H1 (cell line): ENCODE results near the gene ANO9. TPM values are rescaled to one million over a fixed set of nuclear protein-coding genes. Genes with fewer than 3 reads are reported as not detected.

Experiments used
- CTCF ChIA-PET: fragments of 300-600 bp; sonication (Branson Sonifier 250); formaldehyde crosslinking; loops from one replicate; lab custom pipeline; 2021; ENCODE audit not compliant: partially characterized antibody; lab: Charles Lee
- POLR2A ChIA-PET: fragments of 300-600 bp; sonication (Branson Sonifier 250); formaldehyde crosslinking; loops from one replicate; lab custom pipeline; 2021; ENCODE audit warnings: inconsistent platforms; ENCODE audit not compliant: partially characterized antibody; lab: Charles Lee
- DNase-seq, 2 experiments: peaks; one replicate each; pipeline versions ENCODE4 v3.0.0 to v3.0.0-alpha.2; 2010 to 2022; ENCODE audit warnings: low spot score in 2 of 2, low read depth in 1 of 2, mixed read lengths in 1 of 2
- FAIRE-seq: peaks from 2 replicates; lab custom pipeline; 2011; peaks lifted over from hg19 to GRCh38; lab: Jason Lieb, UNC
- H2AFZ ChIP-seq: 2 replicates; pipeline ENCODE4 v1.8.1; 2012; ENCODE audit warnings: low read length, inconsistent platforms
- H2AK5ac ChIP-seq: 2 replicates; pipeline ENCODE4 v1.6.1; 2013; ENCODE audit warnings: low read depth, low read length
- H2BK120ac ChIP-seq: replicated peaks from 2 replicates; pipeline ENCODE3; 2013; ENCODE audit warnings: low read depth, low read length, inconsistent platforms
- H2BK12ac ChIP-seq: 2 replicates; pipeline ENCODE4 v1.6.1; 2013; ENCODE audit warnings: low read depth, low read length
- H2BK15ac ChIP-seq: 2 replicates; pipeline ENCODE4 v1.6.1; 2013; ENCODE audit warnings: low read length
- H2BK20ac ChIP-seq: 2 replicates; pipeline ENCODE4 v1.6.1; 2013; ENCODE audit warnings: low read length
- H2BK5ac ChIP-seq: 2 replicates; pipeline ENCODE4 v1.6.1; 2013; ENCODE audit warnings: low read depth, low read length
- H3K14ac ChIP-seq: 2 replicates; pipeline ENCODE4 v1.6.1; 2013; ENCODE audit warnings: inconsistent platforms; ENCODE audit not compliant: insufficient read length
- H3K18ac ChIP-seq: 2 replicates; pipeline ENCODE4 v1.6.1; 2013; ENCODE audit warnings: low read length; ENCODE audit errors: extremely low read depth
- H3K23ac ChIP-seq: 2 replicates; pipeline ENCODE4 v1.6.1; 2013; ENCODE audit warnings: inconsistent platforms; ENCODE audit not compliant: insufficient read length
- H3K23me2 ChIP-seq: 2 replicates; pipeline ENCODE4 v1.6.1; 2013; ENCODE audit warnings: low read depth, low read length
- H3K27ac ChIP-seq: 2 replicates; pipeline ENCODE4 v1.6.1; 2011; ENCODE audit warnings: low read depth, low read length, inconsistent platforms
- H3K27me3 ChIP-seq, 4 experiments: replicated peaks in 1 of 4; 1 replicate in 1 of 4; 2 replicates in 3 of 4; pipeline versions ENCODE4 v1.6.1 to v1.8.1; 2011 to 2013; ENCODE audit warnings: low read length in 3 of 4, mild to moderate bottlenecking in 3 of 4, inconsistent platforms in 2 of 4, mixed read lengths in 2 of 4, moderate library complexity in 1 of 4; ENCODE audit not compliant: control insufficient read depth in 3 of 4, insufficient read depth in 3 of 4; ENCODE audit errors: extremely low read depth in 1 of 4
- H3K36me3 ChIP-seq, 4 experiments: 2 replicates each; pipeline versions ENCODE4 v1.6.1 to v1.8.1; 2011 to 2013; ENCODE audit warnings: mild to moderate bottlenecking in 4 of 4, low read length in 3 of 4, moderate library complexity in 2 of 4, control low read depth in 1 of 4, inconsistent platforms in 1 of 4; ENCODE audit not compliant: insufficient read depth in 4 of 4, control insufficient read depth in 2 of 4
- H3K4ac ChIP-seq: replicated peaks from 2 replicates; pipeline ENCODE3; 2013; ENCODE audit warnings: low read length, low read depth, mixed read lengths, inconsistent platforms; ENCODE audit not compliant: insufficient read length
- H3K4me1 ChIP-seq, 4 experiments: replicated peaks in 1 of 4; 1 replicate in 1 of 4; 2 replicates in 3 of 4; pipeline versions ENCODE4 v1.6.1 to v1.8.1; 2011 to 2013; ENCODE audit warnings: low read length in 3 of 4, inconsistent platforms in 2 of 4, mixed read lengths in 1 of 4; ENCODE audit not compliant: insufficient read depth in 4 of 4, control insufficient read depth in 3 of 4
- H3K4me2 ChIP-seq, 2 experiments: 2 replicates each; pipeline versions ENCODE4 v1.6.1 to v1.8.1; 2011 to 2013; ENCODE audit warnings: low read depth in 2 of 2, low read length in 2 of 2, control low read depth in 1 of 2, inconsistent platforms in 1 of 2, mild to moderate bottlenecking in 1 of 2; ENCODE audit not compliant: insufficient read depth in 1 of 2
- H3K4me3 ChIP-seq, 4 experiments: fragments of 200-600, 300-600 bp in 1 of 4; sonication (generic), shearing (Covaris generic), sonication (Bioruptor Twin) in 1 of 4; 2 replicates each; pipeline versions ENCODE4 v1.5.1 to v1.8.1; 2011 to 2016; ENCODE audit warnings: low read length in 4 of 4, low read depth in 3 of 4, control low read depth in 2 of 4, inconsistent platforms in 2 of 4, mild to moderate bottlenecking in 2 of 4, mixed read lengths in 1 of 4, moderate library complexity in 1 of 4; ENCODE audit not compliant: insufficient read depth in 2 of 4; ENCODE audit errors: extremely low read depth in 1 of 4
- H3K56ac ChIP-seq: replicated peaks from 2 replicates; pipeline ENCODE3; 2013; ENCODE audit warnings: low read depth, mild to moderate bottlenecking, mixed read lengths, low read length, inconsistent platforms; ENCODE audit not compliant: insufficient read length
- H3K79me1 ChIP-seq: 2 replicates; pipeline ENCODE4 v1.6.1; 2013; ENCODE audit warnings: low read depth, low read length, control low read depth
- H3K79me2 ChIP-seq, 2 experiments: 2 replicates each; pipeline versions ENCODE4 v1.6.1 to v1.8.1; 2012 to 2013; ENCODE audit warnings: low read length in 2 of 2, mild to moderate bottlenecking in 2 of 2, inconsistent platforms in 1 of 2; ENCODE audit not compliant: insufficient read depth in 2 of 2, control insufficient read depth in 1 of 2
- H3K9ac ChIP-seq, 4 experiments: replicated peaks in 1 of 4; 1 replicate in 1 of 4; 2 replicates in 3 of 4; pipeline versions ENCODE4 v1.6.1 to v1.8.1; 2011 to 2013; ENCODE audit warnings: low read depth in 3 of 4, low read length in 3 of 4, control low read depth in 2 of 4, mild to moderate bottlenecking in 2 of 4, moderate library complexity in 2 of 4, inconsistent platforms in 1 of 4; ENCODE audit errors: extremely low read depth in 1 of 4
- H3K9me3 ChIP-seq, 2 experiments: 2 replicates each; pipeline versions ENCODE4 v1.6.1 to v1.8.1; 2012 to 2013; ENCODE audit warnings: mild to moderate bottlenecking in 2 of 2, moderate library complexity in 2 of 2, control low read depth in 1 of 2, inconsistent platforms in 1 of 2, low read depth in 1 of 2, low read length in 1 of 2, mixed read lengths in 1 of 2; ENCODE audit not compliant: insufficient read depth in 2 of 2
- H4K20me1 ChIP-seq, 2 experiments: replicated peaks in 1 of 2; 2 replicates each; pipeline versions ENCODE3 to v1.8.1; 2011 to 2013; ENCODE audit warnings: inconsistent platforms in 2 of 2, low read length in 2 of 2, mild to moderate bottlenecking in 1 of 2; ENCODE audit not compliant: insufficient read depth in 2 of 2, control insufficient read depth in 1 of 2
- H4K5ac ChIP-seq: 2 replicates; pipeline ENCODE4 v1.6.1; 2013; ENCODE audit warnings: low read length, low read depth, mixed read lengths, inconsistent platforms; ENCODE audit not compliant: insufficient read length
- H4K8ac ChIP-seq: 2 replicates; pipeline ENCODE4 v1.8.0; 2013; ENCODE audit warnings: mild to moderate bottlenecking, moderate library complexity, low read length, inconsistent platforms; ENCODE audit not compliant: insufficient read depth; ENCODE audit errors: extremely low read depth
- H4K91ac ChIP-seq: replicated peaks from 2 replicates; pipeline ENCODE3; 2013; ENCODE audit warnings: low read length, mixed read lengths, inconsistent platforms; ENCODE audit not compliant: insufficient read length
- BRCA1 ChIP-seq: IDR thresholded peaks from 2 replicates; pipeline ENCODE4 v1.6.1; 2012; ENCODE audit warnings: low read depth, low read length, improper control_type of control experiment
- POU5F1 ChIP-seq: IDR thresholded peaks from 2 replicates; pipeline ENCODE4 v1.6.1; 2011; ENCODE audit warnings: low read depth, mild to moderate bottlenecking, low read length, moderate library complexity
- TEAD4 ChIP-seq: IDR thresholded peaks from 2 replicates; pipeline ENCODE4 v1.6.1; 2012; ENCODE audit warnings: low read depth, low read length, inconsistent platforms, mixed read lengths
- WGBS, 2 experiments: shearing (Covaris generic) in 1 of 2; methylation state at CpG; one replicate each; pipeline versions ENCODE4 v1.1.6 to v1.1.7; 2013 to 2015; ENCODE audit warnings: low lambda C conversion rate in 2 of 2, mixed read lengths in 2 of 2, inconsistent platforms in 1 of 2, low coverage in 1 of 2, missing lambda C conversion rate in 1 of 2; ENCODE audit not compliant: insufficient replicate concordance in 2 of 2, insufficient coverage in 1 of 2, insufficient read length in 1 of 2; ENCODE audit errors: extremely low coverage in 1 of 2, missing lambda C conversion rate in 1 of 2; 5-methylcytosine and 5-hydroxymethylcytosine counted together
- polyA plus RNA-seq, 7 experiments: library from polyadenylated mRNA; depleted of rRNA in 3 of 7; stranded (reverse) in 5 of 7; unstranded in 2 of 7; fragments of >200 nt in 5 of 7; fragments of 200-250 nt in 2 of 7; gene quantifications; 1 replicate in 5 of 7; 2 replicates in 1 of 7; 4 replicates in 1 of 7; pipeline versions ENCODE4 v1.2.1 to v1.2.3, GENCODE V29; 2011 to 2013; ENCODE audit warnings: missing spikeins in 2 of 7, mixed read lengths in 2 of 7
- total RNA-seq: library from RNA; stranded (reverse); fragmentation: NEBNext Ultra II Directional; extraction: Animal tissue kit (Norgen Biotek cat#: 25700); gene quantifications from 2 replicates; pipeline ENCODE4 v1.2.1, GENCODE V29; 2021

Gene ANO9
- total and polyA plus RNA-seq, 2 of the 8 experiments (the other 6 are each of a cell fraction or from before 2014, with no cell fraction given): 20.0 to 20.7 TPM

DNA sequence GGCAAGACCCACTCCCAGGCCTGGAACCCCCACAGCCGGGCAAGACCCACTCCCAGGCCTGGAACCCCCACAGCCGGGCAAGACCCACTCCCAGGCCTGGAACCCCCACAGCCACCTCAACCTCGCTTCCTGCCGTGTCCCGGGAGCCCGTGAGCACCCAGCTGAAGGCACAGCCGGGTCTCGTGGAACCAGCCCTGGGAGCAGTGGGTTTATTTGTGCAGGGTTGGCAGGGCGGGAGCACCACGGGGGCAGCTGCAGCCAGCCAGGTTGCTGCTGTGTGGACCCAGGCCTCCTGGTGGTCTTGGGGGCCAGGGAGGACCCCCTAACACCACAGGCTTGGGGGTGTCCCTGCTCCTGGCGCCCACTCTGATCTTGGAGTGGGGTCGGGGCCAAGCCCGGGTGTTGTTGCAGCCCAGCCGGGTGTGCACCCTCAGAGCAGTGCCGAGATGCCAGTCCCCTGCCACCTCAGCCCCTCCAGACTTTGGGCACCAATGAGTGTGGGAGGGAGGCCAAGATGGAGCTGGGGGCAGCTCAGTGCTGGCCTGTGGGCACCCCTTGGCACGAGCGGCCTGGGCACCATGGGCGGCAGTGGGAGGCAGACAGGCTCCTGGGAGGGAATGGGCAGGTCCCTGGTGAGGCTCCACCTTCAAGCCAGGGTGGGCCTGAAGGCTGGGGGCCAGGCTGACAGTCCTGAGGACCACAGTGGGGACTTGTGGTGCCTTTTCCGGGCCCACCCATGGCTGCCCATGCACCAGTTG is 56.0 kb downstream of the ANO9 start:
- no peaks in the 10 kb centered on the region for H3K79me1 ChIP-seq
- H4K5ac ChIP-seq: no peak overlapping the region
- H2BK20ac ChIP-seq: no peak overlapping the region
- no peak overlapping the region for H2AFZ ChIP-seq
- H2BK15ac ChIP-seq: no peak overlapping the region
- TF ChIP-seq POU5F1 (no peak), BRCA1 (no peak), TEAD4 (no peak)
- H3K23me2 ChIP-seq: no peaks in the 10 kb centered on the region
- H4K91ac ChIP-seq: no peak overlapping the region
- H2AK5ac ChIP-seq: no peak overlapping the region
- H3K27ac ChIP-seq: no peak overlapping the region
- no peak overlapping the region for H3K9ac ChIP-seq
- H4K20me1 ChIP-seq: no peaks in the 10 kb centered on the region
- H2BK12ac ChIP-seq: no peak overlapping the region
- no peak overlapping the region for H3K18ac ChIP-seq
- no peak overlapping the region for H3K4me2 ChIP-seq
- peaks cover 15 to 17% of the 10 kb centered on the region in 2 experiments for H3K9me3 ChIP-seq
- CTCF ChIA-PET: interaction anchor here (1.1 to 2.5 kb wide), 5 partner anchors 8 to 22 kb away, joined by 3 to 11 read pairs (median 4); no protein-coding TSS in a partner anchor
- no peak overlapping the region for H4K8ac ChIP-seq
- no peak overlapping the region for H2BK5ac ChIP-seq
- H3K36me3 ChIP-seq: peaks cover 0 to 6% (median under 1%) of the 10 kb centered on the region in 4 experiments; a peak in 2 of 8 replicates
- H3K56ac ChIP-seq: no peak overlapping the region
- H3K23ac ChIP-seq: no peak overlapping the region
- H3K79me2 ChIP-seq: no peaks in the 10 kb centered on the region
- DNase-seq (no peak), FAIRE-seq (no peak)
- no peak overlapping the region for H3K14ac ChIP-seq
- H3K4ac ChIP-seq: no peak overlapping the region
- no peak overlapping the region for H3K4me3 ChIP-seq
- no peaks in the 10 kb centered on the region for H3K27me3 ChIP-seq
- POLR2A ChIA-PET: interaction anchor here (0.9 to 1.8 kb wide), 6 partner anchors 9 to 135 kb away, joined by 3 to 7 read pairs (median 3); no protein-coding TSS in a partner anchor
- WGBS, 2 experiments: 93% methylated on average over 18 of the region's 19 CpGs; no CpG with 5 or more reads in 1 of the 2 experiments
- no peak overlapping the region for H2BK120ac ChIP-seq
- no peaks in the 10 kb centered on the region; a peak in 1 of 7 replicates for H3K4me1 ChIP-seq
